ENCODE data around the gene APBB2.

DNA sequence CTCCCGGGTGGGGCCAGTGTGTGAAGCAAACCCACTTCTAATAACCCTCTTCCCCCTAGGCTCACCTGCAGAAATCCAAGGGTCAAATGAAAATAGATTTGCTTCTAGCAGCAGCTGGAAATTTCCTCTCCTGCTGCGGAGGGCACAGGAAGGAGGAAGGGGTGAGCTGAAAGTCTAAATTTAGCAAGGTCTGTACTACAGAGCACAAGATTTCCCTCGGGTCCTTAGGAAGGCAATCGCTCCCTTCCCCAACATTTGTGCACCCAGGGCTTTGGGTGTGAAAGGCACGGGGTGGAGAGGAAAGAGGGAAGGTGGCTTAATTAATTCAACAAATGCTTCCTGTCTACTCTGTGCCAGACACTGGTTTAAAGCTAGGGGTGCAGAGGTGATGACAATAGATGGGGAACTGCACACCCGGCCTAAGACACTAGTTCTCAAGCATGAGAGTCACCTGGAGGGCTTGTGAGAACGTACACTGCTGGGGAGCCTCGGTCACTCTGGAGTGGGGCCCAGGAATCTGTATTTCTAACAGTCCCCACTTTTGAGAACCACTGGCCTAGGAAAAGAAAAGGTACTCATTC is 260.2 kb downstream of the APBB2 start:
- TF ChIP-seq NFYA (IDR thresholded peaks at IDR 0.05; ENCODE audit: borderline replicate concordance, low read depth, low read length) (no peak), POLR2A (IDR thresholded peaks at IDR 0.05; ENCODE audit: low read depth, low read length) (no peak), TCF12 (IDR thresholded peaks at IDR 0.05; ENCODE audit: low read depth, low read length) (no peak), ZBTB4 (CRISPR knock-in tag; IDR thresholded peaks at IDR 0.05) (no peak), KDM1A (IDR thresholded peaks at IDR 0.05; ENCODE audit: borderline replicate concordance) (no peak), NBN (IDR thresholded peaks at IDR 0.05) (no peak), EGR1 (IDR thresholded peaks at IDR 0.05; ENCODE audit: borderline replicate concordance in 1 of 2, low read depth in 2 of 2, low read length in 2 of 2) (no peak), CTCF (IDR thresholded peaks at IDR 0.05 in 2 of 3, conservative IDR thresholded peaks at IDR 0.05 in 1 of 3; ENCODE audit: control insufficient read depth in 2 of 3, extremely low read depth in 1 of 3, insufficient read depth in 1 of 3, low read depth in 3 of 3, low read length in 3 of 3) (no peak), FOXK2 (IDR thresholded peaks at IDR 0.05) (no peak)
- TF ChIP-seq, protein P1, sequence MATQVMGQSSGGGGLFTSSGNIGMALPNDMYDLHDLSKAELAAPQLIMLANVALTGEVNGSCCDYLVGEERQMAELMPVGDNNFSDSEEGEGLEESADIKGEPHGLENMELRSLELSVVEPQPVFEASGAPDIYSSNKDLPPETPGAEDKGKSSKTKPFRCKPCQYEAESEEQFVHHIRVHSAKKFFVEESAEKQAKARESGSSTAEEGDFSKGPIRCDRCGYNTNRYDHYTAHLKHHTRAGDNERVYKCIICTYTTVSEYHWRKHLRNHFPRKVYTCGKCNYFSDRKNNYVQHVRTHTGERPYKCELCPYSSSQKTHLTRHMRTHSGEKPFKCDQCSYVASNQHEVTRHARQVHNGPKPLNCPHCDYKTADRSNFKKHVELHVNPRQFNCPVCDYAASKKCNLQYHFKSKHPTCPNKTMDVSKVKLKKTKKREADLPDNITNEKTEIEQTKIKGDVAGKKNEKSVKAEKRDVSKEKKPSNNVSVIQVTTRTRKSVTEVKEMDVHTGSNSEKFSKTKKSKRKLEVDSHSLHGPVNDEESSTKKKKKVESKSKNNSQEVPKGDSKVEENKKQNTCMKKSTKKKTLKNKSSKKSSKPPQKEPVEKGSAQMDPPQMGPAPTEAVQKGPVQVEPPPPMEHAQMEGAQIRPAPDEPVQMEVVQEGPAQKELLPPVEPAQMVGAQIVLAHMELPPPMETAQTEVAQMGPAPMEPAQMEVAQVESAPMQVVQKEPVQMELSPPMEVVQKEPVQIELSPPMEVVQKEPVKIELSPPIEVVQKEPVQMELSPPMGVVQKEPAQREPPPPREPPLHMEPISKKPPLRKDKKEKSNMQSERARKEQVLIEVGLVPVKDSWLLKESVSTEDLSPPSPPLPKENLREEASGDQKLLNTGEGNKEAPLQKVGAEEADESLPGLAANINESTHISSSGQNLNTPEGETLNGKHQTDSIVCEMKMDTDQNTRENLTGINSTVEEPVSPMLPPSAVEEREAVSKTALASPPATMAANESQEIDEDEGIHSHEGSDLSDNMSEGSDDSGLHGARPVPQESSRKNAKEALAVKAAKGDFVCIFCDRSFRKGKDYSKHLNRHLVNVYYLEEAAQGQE (IDR thresholded peaks at IDR 0.05; ENCODE audit: low read depth, low read length): no peak
- TF ChIP-seq, protein P2, sequence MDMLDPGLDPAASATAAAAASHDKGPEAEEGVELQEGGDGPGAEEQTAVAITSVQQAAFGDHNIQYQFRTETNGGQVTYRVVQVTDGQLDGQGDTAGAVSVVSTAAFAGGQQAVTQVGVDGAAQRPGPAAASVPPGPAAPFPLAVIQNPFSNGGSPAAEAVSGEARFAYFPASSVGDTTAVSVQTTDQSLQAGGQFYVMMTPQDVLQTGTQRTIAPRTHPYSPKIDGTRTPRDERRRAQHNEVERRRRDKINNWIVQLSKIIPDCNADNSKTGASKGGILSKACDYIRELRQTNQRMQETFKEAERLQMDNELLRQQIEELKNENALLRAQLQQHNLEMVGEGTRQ (IDR thresholded peaks at IDR 0.05; ENCODE audit: borderline replicate concordance, low read depth, low read length): no peak
